ENCODE results near the gene SPANXN2. TPM values are rescaled to one million over a fixed set of nuclear protein-coding genes. Genes with fewer than 3 reads are reported as not detected.

Gene SPANXN2
- total RNA-seq, 2 donors from 2014 or later: not detected

GRCh38 chrX:143674926-143675325 is 45.6 kb downstream of the SPANXN2 start:
- Histone ChIP-seq H3K27me3 (replicated peaks; ENCODE audit: insufficient read depth) (no peaks in the 10 kb centered on the region), H3K4me3 (no peak overlapping the region), H3K27ac (no peak overlapping the region), H3K4me1 (ENCODE audit: control insufficient read depth in 1 of 2, low read depth in 2 of 2) (no peaks in the 10 kb centered on the region), H3K9me3 (no peaks in the 10 kb centered on the region), H3K36me3 (no peaks in the 10 kb centered on the region)
- ATAC-seq (ENCODE audit: insufficient number of reproducible peaks, low FRiP score, low read depth) (no peak), DNase-seq (ENCODE audit: low spot score) (no peak)
- no peak for TF ChIP-seq CTCF (IDR thresholded peaks at IDR 0.05)

GRCh38 chrX:143669395-143669794 is 51.2 kb downstream of the SPANXN2 start:
- no peaks in the 10 kb centered on the region for H3K9me3 ChIP-seq
- no peak for ATAC-seq (ENCODE audit: insufficient number of reproducible peaks, low FRiP score, low read depth)
- no peaks in the 10 kb centered on the region for H3K4me1 ChIP-seq (ENCODE audit: control insufficient read depth in 1 of 2, low read depth in 2 of 2)
- no peak for TF ChIP-seq CTCF (IDR thresholded peaks at IDR 0.05)
- no peak for DNase-seq (ENCODE audit: low spot score)
- no peak overlapping the region for H3K4me3 ChIP-seq
- H3K27ac ChIP-seq: no peak overlapping the region
- no peaks in the 10 kb centered on the region for H3K27me3 ChIP-seq (replicated peaks; ENCODE audit: insufficient read depth)
- H3K36me3 ChIP-seq: no peaks in the 10 kb centered on the region

- Histone ChIP-seq H3K27ac (no peak overlapping the region), H3K36me3 (no peaks in the 10 kb centered on the region), H3K9me3 (no peaks in the 10 kb centered on the region), H3K4me3 (no peak overlapping the region), H3K27me3 (replicated peaks; ENCODE audit: insufficient read depth) (no peaks in the 10 kb centered on the region), H3K4me1 (ENCODE audit: control insufficient read depth in 1 of 2, low read depth in 2 of 2) (no peaks in the 10 kb centered on the region)
- DNase-seq (ENCODE audit: low spot score) (no peak), ATAC-seq (ENCODE audit: insufficient number of reproducible peaks, low FRiP score, low read depth) (no peak)
- TF ChIP-seq CTCF (IDR thresholded peaks at IDR 0.05): peak; percentile 39
Measured at GRCh38 chrX:143664302-143664701, 56.2 kb downstream of the SPANXN2 start.

- TF ChIP-seq CTCF (IDR thresholded peaks at IDR 0.05): no peak
- ATAC-seq (ENCODE audit: insufficient number of reproducible peaks, low FRiP score, low read depth): no peak
- H3K27ac ChIP-seq: no peak overlapping the region
Measured at GRCh38 chrX:143663755-143664154, 56.8 kb downstream of the SPANXN2 start.

More at GRCh38 chrX:143663755-143664154, 56.8 kb downstream of the SPANXN2 start:
- H3K4me1 ChIP-seq (ENCODE audit: control insufficient read depth in 1 of 2, low read depth in 2 of 2): no peaks in the 10 kb centered on the region
- DNase-seq (ENCODE audit: low spot score): no peak
- no peaks in the 10 kb centered on the region for H3K9me3 ChIP-seq
- H3K27me3 ChIP-seq (replicated peaks; ENCODE audit: insufficient read depth): no peaks in the 10 kb centered on the region
- no peak overlapping the region for H3K4me3 ChIP-seq
- no peaks in the 10 kb centered on the region for H3K36me3 ChIP-seq

Other genes with a start within 250 kb of the SPANXN2 start
- not detected for gene SPANXN3, start 203.3 kb downstream of the SPANXN2 start, total RNA-seq
- gene SLITRK4, start 84.7 kb downstream of the SPANXN2 start, total RNA-seq: 1 to 10 TPM; 4.9 to 8.7 TPM
- not detected for gene UBE2NL, start 163.3 kb upstream of the SPANXN2 start, total RNA-seq

All from thoracic aorta (tissue), 2 donors.